GM10847 (cell line): Measurements from ENCODE around the gene AMPD3.

Experiments
- POLR2A ChIP-seq: IDR thresholded peaks from 2 replicates; pipeline ENCODE4 v1.6.1; 2011; ENCODE audit not compliant: insufficient read length; ENCODE audit errors: extremely low read depth

Gene AMPD3

GRCh38 chr11:10542776-10543175 is 87.7 kb downstream of the AMPD3 start:
- TF ChIP-seq POLR2A, result no peak

- no peak for TF ChIP-seq POLR2A
Measured at GRCh38 chr11:10543782-10544181, 88.7 kb downstream of the AMPD3 start.

- TF ChIP-seq POLR2A, result no peak
Measured at GRCh38 chr11:10544491-10545465, 89.7 kb downstream of the AMPD3 start.

GRCh38 chr11:10550503-10551289 is 95.6 kb downstream of the AMPD3 start:
- TF ChIP-seq POLR2A, result no peak

DNA sequence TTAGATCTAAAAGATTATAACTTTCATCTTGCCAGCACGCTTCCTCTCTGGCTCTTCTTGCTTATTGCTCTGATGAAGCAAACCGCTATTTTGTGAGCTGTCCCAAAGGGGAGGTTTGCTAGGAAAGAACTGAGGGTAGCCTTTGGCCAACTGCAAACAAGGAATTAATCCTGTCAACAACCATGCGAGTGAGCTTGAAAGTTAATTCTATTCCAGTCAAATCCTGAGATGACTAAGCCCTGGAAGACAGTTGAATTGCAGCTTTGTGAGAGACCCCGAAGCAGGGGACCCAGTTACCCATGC is 96.2 kb downstream of the AMPD3 start:
- TF ChIP-seq POLR2A, result no peak

- no peak for TF ChIP-seq POLR2A
Measured at GRCh38 chr11:10551845-10552352, 96.8 kb downstream of the AMPD3 start.

DNA sequence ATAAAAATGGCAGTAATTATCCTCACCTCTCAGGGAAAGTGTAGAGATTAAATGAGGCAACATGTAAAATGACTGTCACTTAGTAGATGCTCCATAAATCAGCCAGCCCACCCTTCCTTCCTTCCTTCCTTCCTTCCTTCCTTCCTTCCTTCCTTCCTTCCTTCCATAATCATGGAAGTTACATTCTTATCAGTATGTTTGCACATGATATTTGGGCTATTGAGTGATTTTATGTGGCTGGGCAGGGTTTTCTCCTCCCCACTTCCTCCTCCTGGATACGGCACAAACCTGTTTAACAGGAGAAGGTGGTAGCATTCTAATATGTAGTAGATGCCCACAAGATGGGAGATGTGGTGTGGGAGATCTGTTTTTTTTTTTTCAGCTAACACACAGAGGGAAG is 101.5 kb downstream of the AMPD3 start:
- TF ChIP-seq POLR2A, result no peak
